ENCODE measurements around the gene CLDN9.
"Not testable (repeated sequence)": the region's sequence is repeated elsewhere in the genome, so short reads cannot be mapped to it uniquely, and the experiment has no call there.

- not testable (repeated sequence) for TF ChIP-seq POLR2A (IDR thresholded peaks at IDR 0.05; ENCODE audit: low read depth, low read length); PAX5 (IDR thresholded peaks at IDR 0.05; ENCODE audit: insufficient read depth, low read length, severe bottlenecking); TAF1 (IDR thresholded peaks at IDR 0.05; ENCODE audit: low read depth, low read length); POLR2AphosphoS5 (IDR thresholded peaks at IDR 0.05; ENCODE audit: low read depth, low read length); SPI1 (IDR thresholded peaks at IDR 0.05; ENCODE audit: low read depth, low read length); POU2F2 (IDR thresholded peaks at IDR 0.05; ENCODE audit: low read depth, low read length)
Observed at GRCh38 chr16:3052571-3053329, 40.0 kb downstream of the CLDN9 start.
